HG03097 (cell line): ENCODE measurements around the gene FBXL19.

Experiments used
- ATAC-seq: cut with Tn5 transposase; IDR thresholded peaks from one replicate; pipeline ENCODE4 v1.9.1; 2021; ENCODE audit not compliant: unreplicated experiment, low FRiP score

Gene FBXL19

GRCh38 chr16:30961384-30961783 lies 38.0 kb downstream of the FBXL19 start:
- no peak for ATAC-seq

DNA sequence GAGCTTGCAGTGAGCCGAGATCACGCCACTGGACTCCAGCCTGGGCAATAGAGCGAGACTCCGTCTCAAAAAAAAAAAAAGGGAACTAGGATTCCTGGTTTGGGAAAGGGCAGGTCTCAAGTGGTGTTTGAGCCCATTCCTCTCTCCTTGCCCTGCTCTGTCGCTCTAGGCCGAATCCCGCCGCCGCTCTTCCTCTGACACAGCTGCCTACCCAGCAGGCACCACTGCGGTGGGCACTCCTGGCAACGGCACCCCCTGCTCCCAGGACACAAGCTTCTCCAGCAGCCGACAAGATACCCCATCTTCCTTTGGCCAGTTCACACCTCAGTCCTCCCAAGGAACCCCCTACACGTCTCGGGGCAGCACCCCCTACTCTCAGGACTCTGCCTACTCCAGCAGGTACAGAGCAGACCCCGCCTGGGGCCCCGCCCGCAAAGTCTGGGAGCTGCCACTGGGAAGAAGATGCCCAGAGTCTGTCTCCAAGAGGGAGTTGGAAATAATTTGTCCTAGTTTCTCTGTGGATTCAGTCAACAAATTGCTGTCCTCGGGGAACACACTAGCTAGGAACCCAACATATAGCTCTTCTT lies 40.6 kb downstream of the FBXL19 start:
- no peak for ATAC-seq

DNA sequence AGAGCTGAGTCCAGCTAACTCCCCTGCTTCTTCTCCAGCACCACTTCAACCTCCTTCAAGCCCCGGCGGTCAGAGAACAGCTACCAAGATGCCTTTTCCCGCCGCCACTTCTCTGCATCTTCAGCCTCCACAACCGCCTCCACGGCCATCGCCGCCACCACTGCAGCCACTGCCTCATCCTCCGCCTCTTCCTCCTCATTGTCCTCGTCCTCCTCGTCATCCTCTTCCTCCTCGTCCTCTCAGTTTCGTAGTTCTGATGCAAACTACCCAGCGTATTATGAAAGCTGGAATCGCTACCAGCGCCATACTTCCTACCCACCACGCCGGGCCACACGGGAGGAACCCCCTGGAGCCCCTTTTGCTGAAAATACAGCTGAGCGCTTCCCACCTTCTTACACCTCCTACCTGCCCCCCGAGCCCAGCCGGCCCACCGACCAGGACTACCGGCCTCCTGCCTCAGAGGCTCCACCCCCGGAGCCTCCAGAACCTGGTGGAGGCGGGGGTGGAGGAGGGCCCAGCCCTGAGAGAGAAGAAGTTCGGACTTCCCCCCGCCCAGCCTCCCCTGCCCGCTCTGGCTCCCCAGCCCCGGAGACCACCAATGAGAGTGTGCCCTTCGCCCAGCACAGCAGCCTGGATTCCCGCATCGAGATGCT lies 41.3 kb downstream of the FBXL19 start:
- no peak for ATAC-seq

DNA sequence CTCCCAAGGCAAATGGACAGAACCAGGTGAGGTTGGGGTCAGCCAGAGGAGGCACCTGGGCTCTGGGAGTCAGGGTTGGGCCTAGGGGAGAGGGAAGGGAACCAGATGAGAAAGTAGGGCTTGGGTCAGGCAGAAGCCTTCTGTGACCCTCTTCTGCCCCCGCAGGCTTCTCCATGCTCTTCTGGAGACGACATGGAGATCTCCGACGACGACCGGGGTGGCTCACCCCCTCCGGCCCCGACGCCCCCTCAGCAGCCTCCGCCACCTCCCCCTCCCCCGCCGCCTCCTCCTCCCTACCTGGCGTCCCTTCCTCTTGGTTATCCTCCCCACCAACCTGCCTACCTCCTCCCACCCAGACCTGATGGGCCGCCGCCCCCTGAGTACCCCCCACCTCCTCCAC lies 42.1 kb downstream of the FBXL19 start:
- no peak for ATAC-seq

- no peak for ATAC-seq
Observed at GRCh38 chr16:30966033-30966619, 42.8 kb downstream of the FBXL19 start.

- ATAC-seq: no peak
Observed at GRCh38 chr16:30967795-30968194, 44.4 kb downstream of the FBXL19 start.

GRCh38 chr16:30969246-30969842 lies 46.0 kb downstream of the FBXL19 start:
- no peak for ATAC-seq

GRCh38 chr16:30971298-30971697 lies 47.9 kb downstream of the FBXL19 start:
- ATAC-seq: no peak

- no peak for ATAC-seq
Observed at GRCh38 chr16:30972872-30973271, 49.5 kb downstream of the FBXL19 start.

DNA sequence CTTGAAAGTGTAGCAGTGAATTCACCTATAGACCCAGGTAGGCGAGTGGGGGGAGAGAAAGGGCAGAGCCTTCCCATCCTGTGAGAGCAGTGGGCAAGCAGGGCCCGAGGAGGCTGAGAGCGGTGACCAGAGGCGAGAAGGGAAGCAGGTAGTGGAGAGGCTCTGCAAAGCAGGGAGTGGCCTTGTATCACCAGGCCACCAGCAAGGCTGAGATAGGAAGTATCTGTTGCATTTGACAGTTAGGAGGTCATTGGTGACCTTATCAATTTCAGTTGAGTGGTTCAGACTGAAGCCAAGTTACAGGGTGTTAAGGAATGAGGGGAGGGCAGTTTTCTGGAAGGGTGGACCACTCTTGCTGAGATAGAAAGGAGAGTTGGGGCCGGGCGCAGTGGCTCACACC lies 51.0 kb downstream of the FBXL19 start:
- no peak for ATAC-seq

DNA sequence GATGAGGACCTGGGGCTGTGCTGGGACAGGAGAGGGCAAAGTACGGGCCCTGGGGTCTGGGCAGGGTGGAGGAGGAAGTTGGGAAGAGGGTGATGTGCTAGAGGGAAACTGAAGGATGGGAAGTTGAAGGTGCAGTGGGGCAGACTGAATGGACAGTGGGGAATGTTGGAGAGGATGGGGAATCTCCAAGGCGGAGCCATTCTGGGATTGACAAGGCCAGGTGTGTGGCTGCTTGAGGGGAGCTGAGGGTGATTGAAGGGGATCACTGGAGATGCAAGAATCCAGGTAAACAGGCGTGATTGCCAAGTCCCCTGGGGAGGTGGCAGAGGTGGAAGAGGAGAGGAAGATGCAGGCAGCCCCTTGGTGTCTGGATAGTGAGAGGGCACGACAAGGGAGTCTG lies 53.1 kb downstream of the FBXL19 start:
- no peak for ATAC-seq

DNA sequence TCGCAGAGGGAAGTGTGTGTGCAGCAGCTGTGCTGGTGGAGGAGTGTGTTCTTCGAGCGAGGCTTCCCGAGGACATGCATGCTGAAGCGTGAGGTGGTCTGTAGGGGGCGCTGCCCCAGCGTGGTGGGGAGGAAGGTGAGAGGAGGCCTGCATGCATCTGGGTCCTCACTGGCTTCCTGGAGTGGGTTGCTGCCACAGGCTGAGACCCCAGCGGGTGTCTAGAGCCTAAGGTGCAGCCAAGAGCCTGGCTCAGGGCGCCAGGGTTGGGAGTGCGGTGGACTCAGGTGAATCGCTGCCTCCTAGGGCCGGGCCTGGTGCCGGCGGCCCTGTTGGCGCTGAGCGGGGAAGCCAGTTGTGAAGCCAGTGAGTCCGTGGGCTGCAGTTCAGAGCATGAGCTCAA lies 54.1 kb downstream of the FBXL19 start:
- no peak for ATAC-seq

DNA sequence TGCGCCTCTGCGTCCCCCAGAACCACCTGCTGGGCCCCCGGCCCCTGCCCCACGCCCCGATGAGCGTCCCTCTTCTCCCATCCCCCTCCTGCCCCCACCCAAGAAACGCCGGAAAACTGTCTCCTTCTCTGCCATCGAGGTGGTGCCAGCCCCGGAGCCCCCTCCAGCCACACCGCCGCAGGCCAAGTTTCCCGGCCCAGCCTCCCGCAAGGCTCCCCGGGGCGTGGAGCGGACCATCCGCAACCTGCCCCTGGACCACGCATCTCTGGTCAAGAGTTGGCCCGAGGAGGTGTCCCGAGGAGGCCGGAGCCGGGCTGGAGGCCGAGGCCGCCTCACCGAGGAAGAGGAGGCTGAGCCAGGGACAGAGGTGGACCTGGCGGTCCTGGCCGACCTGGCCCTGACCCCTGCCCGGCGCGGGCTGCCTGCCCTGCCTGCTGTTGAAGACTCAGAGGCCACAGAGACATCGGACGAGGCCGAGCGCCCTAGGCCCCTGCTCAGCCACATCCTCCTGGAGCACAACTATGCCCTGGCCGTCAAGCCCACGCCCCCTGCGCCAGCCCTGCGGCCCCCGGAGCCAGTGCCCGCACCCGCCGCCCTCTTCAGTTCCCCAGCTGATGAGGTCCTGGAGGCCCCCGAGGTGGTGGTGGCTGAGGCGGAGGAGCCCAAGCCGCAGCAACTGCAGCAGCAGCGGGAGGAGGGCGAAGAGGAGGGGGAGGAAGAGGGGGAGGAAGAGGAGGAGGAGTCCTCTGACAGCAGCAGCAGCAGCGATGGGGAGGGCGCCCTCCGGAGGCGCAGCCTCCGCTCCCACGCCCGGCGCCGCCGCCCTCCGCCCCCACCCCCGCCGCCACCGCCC lies 56.0 kb downstream of the FBXL19 start:
- ATAC-seq: no peak

GRCh38 chr16:30980023-30980371 lies 56.6 kb downstream of the FBXL19 start:
- no peak for ATAC-seq

GRCh38 chr16:30980434-30980833 lies 57.1 kb downstream of the FBXL19 start:
- ATAC-seq: no peak

DNA sequence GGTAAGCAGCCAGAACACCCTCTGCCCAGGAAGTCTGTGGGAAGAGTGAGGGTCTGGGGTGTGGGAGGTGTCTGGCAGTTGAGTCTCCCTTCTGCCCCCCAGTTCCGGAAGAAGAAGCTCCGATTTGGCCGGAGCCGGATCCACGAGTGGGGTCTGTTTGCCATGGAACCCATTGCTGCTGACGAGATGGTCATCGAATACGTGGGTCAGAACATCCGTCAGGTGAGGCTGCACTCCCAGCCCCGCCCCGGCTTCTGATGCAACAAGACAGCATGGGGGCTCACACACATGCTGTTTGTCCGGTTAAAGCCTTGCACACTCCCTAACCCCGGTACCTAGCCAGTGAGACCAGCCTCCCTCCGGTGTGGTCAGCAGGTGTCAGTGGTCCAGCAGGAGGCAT lies 57.6 kb downstream of the FBXL19 start:
- no peak for ATAC-seq

DNA sequence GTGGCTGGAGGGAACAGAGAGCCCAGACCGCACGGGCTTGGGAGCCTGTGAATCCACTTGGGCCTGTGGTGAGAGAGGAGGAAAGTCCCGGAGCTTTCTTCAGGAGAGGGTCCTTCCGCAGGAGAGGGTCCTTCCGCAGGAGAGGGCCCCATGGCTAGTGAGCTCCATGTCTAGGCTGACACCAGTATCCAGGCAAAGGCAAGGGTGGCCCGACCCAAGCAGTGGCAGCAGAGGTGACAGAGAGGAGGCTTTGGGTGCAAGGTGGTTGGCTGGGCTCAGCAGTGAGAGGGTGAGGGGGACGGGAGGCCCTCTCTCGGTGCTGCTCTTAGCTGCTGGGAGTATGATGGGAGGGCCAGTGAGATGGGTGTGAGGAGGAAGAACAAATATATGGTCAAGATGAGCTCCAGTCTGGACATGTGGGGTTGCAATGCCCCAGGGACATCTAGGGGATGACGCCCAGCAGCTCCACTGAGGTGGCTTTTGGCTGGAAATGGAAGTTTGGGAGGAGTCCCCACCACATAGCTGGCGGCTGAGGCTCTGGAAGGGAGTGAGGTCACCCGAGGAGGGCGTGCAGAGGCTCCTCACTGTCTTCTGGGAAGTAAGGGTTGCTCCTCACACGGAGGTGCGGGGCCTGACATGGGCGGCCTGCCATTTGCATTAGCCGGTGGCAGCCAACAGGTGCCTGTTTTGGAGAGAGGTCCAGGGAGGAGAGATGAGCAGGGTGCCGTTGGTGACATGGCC lies 59.3 kb downstream of the FBXL19 start:
- no peak for ATAC-seq

- ATAC-seq: no peak
Observed at GRCh38 chr16:30983289-30983889, 60.0 kb downstream of the FBXL19 start.

GRCh38 chr16:30983898-30984610 lies 60.7 kb downstream of the FBXL19 start:
- no peak for ATAC-seq
